Large intestine (tissue), 3 donors: ENCODE data around the gene GALNT12. TPM values are rescaled to one million over a fixed set of nuclear protein-coding genes. Genes with fewer than 3 reads are reported as not detected.

Source experiments
- DNase-seq, 2 donors: peaks; one replicate each; pipeline versions ENCODE4 v3.0.0 to v3.0.0-alpha.2; 2013
- H3K27ac ChIP-seq: one replicate; pipeline ENCODE4 v1.5.1; 2013; ENCODE audit warnings: low read length
- H3K27me3 ChIP-seq: 2 replicates; pipeline ENCODE4 v1.6.1; 2013; ENCODE audit warnings: low read length; ENCODE audit not compliant: control insufficient read depth, insufficient read depth
- H3K36me3 ChIP-seq: 2 replicates; pipeline ENCODE4 v1.6.1; 2013; ENCODE audit warnings: low read length; ENCODE audit not compliant: control insufficient read depth, insufficient read depth
- H3K4me1 ChIP-seq: one replicate; pipeline ENCODE4 v1.6.1; 2013; ENCODE audit warnings: low read length; ENCODE audit not compliant: control insufficient read depth, insufficient read depth
- H3K4me3 ChIP-seq: one replicate; pipeline ENCODE4 v1.5.1; 2013; ENCODE audit warnings: low read length
- H3K9me3 ChIP-seq: one replicate; pipeline ENCODE4 v1.6.1; 2013; ENCODE audit warnings: mild to moderate bottlenecking, low read depth, low read length, moderate library complexity; ENCODE audit not compliant: control insufficient read depth
- WGBS: methylation state at CpG from one replicate; pipeline ENCODE4 v1.1.5; 2013; ENCODE audit warnings: low lambda C conversion rate; ENCODE audit not compliant: insufficient coverage; 5-methylcytosine and 5-hydroxymethylcytosine counted together
- polyA plus RNA-seq: library from polyadenylated mRNA; unstranded; fragments of 120-200 nt; gene quantifications from one replicate; pipeline ENCODE4 v1.2.1, GENCODE V29; 2013

Gene GALNT12
- polyA plus RNA-seq, 1 donor = 45.6 TPM

- 80% methylated on average over 1 of the region's 5 CpGs for WGBS
- Histone ChIP-seq H3K4me1 (no peaks in the 10 kb centered on the region), H3K36me3 (no peaks in the 10 kb centered on the region), H3K27ac (no peak overlapping the region), H3K4me3 (no peak overlapping the region), H3K27me3 (peaks cover 3% of the 10 kb centered on the region), H3K9me3 (no peaks in the 10 kb centered on the region)
- DNase-seq = no peak
Measured at GRCh38 chr9:98879094-98879962, 71.9 kb downstream of the GALNT12 start.

- no peaks in the 10 kb centered on the region for H3K9me3 ChIP-seq
- H3K27ac ChIP-seq = no peak overlapping the region
- H3K4me1 ChIP-seq = no peaks in the 10 kb centered on the region
- no peak for DNase-seq
- H3K27me3 ChIP-seq = peaks cover 3% of the 10 kb centered on the region
- no peaks in the 10 kb centered on the region for H3K36me3 ChIP-seq
- no peak overlapping the region for H3K4me3 ChIP-seq
- WGBS = 40% methylated on average over 1 of the region's 8 CpGs
Measured at GRCh38 chr9:98879963-98880310, 72.5 kb downstream of the GALNT12 start.

GRCh38 chr9:98880311-98881015 is 73.0 kb downstream of the GALNT12 start:
- WGBS = no CpG with 5 or more reads among the region's 7 CpGs
- Histone ChIP-seq H3K36me3 (no peaks in the 10 kb centered on the region), H3K27ac (no peak overlapping the region), H3K4me3 (no peak overlapping the region), H3K9me3 (no peaks in the 10 kb centered on the region), H3K27me3 (peaks cover 3% of the 10 kb centered on the region), H3K4me1 (no peaks in the 10 kb centered on the region)
- no peak for DNase-seq

- no peaks in the 10 kb centered on the region for H3K9me3 ChIP-seq
- no peak overlapping the region for H3K27ac ChIP-seq
- no peak overlapping the region for H3K4me3 ChIP-seq
- no peaks in the 10 kb centered on the region for H3K4me1 ChIP-seq
- 83% methylated on average over 1 of the region's 3 CpGs for WGBS
- H3K27me3 ChIP-seq = peaks cover 3% of the 10 kb centered on the region
- H3K36me3 ChIP-seq = no peaks in the 10 kb centered on the region
- no peak for DNase-seq
Measured at GRCh38 chr9:98881356-98881755, 73.9 kb downstream of the GALNT12 start.

- H3K27me3 ChIP-seq = peaks cover 3% of the 10 kb centered on the region
- 67% methylated on average over 1 of the region's 8 CpGs for WGBS
- no peak overlapping the region for H3K4me3 ChIP-seq
- DNase-seq = no peak
- H3K27ac ChIP-seq = no peak overlapping the region
- no peaks in the 10 kb centered on the region for H3K9me3 ChIP-seq
- H3K4me1 ChIP-seq = no peaks in the 10 kb centered on the region
- no peaks in the 10 kb centered on the region for H3K36me3 ChIP-seq
Measured at GRCh38 chr9:98881836-98882568, 74.5 kb downstream of the GALNT12 start.

- Histone ChIP-seq H3K27ac (no peak overlapping the region), H3K4me1 (no peaks in the 10 kb centered on the region), H3K36me3 (no peaks in the 10 kb centered on the region), H3K27me3 (peaks cover 3% of the 10 kb centered on the region), H3K9me3 (no peaks in the 10 kb centered on the region), H3K4me3 (no peak overlapping the region)
- no peak for DNase-seq
- 83% methylated on average over 1 of the region's 2 CpGs for WGBS
Measured at GRCh38 chr9:98882569-98882923, 75.1 kb downstream of the GALNT12 start.

- Histone ChIP-seq H3K9me3 (no peaks in the 10 kb centered on the region), H3K27ac (no peak overlapping the region), H3K4me3 (no peak overlapping the region), H3K4me1 (no peaks in the 10 kb centered on the region), H3K27me3 (peaks cover 3% of the 10 kb centered on the region), H3K36me3 (no peaks in the 10 kb centered on the region)
- no peak for DNase-seq
- no CpG with 5 or more reads among the region's 1 CpG for WGBS
Measured at GRCh38 chr9:98883276-98883675, 75.8 kb downstream of the GALNT12 start.

GRCh38 chr9:98884849-98885248 is 77.4 kb downstream of the GALNT12 start:
- DNase-seq = no peak
- H3K4me1 ChIP-seq = no peaks in the 10 kb centered on the region
- no peaks in the 10 kb centered on the region for H3K9me3 ChIP-seq
- H3K4me3 ChIP-seq = no peak overlapping the region
- no peaks in the 10 kb centered on the region for H3K27me3 ChIP-seq
- no peaks in the 10 kb centered on the region for H3K36me3 ChIP-seq
- no peak overlapping the region for H3K27ac ChIP-seq
- no CpG with 5 or more reads among the region's 4 CpGs for WGBS

- Histone ChIP-seq H3K4me1 (no peaks in the 10 kb centered on the region), H3K4me3 (no peak overlapping the region), H3K27ac (no peak overlapping the region), H3K36me3 (no peaks in the 10 kb centered on the region), H3K27me3 (no peaks in the 10 kb centered on the region), H3K9me3 (no peaks in the 10 kb centered on the region)
- no peak for DNase-seq
- WGBS = 100% methylated on average over 1 of the region's 5 CpGs
Measured at GRCh38 chr9:98885575-98886295, 78.3 kb downstream of the GALNT12 start.

GRCh38 chr9:98886691-98887229 is 79.3 kb downstream of the GALNT12 start:
- Histone ChIP-seq H3K4me1 (no peaks in the 10 kb centered on the region), H3K27ac (no peak overlapping the region), H3K9me3 (no peaks in the 10 kb centered on the region), H3K36me3 (no peaks in the 10 kb centered on the region), H3K4me3 (no peak overlapping the region), H3K27me3 (no peaks in the 10 kb centered on the region)
- DNase-seq = no peak
- WGBS = no CpG with 5 or more reads among the region's 6 CpGs
